ENCODE measurements around the gene TMEM63C.

The TMEM63C gene

GRCh38 chr14:77251870-77252269 lies 70.3 kb downstream of the TMEM63C start (continued):
- TF ChIP-seq, protein P1, sequence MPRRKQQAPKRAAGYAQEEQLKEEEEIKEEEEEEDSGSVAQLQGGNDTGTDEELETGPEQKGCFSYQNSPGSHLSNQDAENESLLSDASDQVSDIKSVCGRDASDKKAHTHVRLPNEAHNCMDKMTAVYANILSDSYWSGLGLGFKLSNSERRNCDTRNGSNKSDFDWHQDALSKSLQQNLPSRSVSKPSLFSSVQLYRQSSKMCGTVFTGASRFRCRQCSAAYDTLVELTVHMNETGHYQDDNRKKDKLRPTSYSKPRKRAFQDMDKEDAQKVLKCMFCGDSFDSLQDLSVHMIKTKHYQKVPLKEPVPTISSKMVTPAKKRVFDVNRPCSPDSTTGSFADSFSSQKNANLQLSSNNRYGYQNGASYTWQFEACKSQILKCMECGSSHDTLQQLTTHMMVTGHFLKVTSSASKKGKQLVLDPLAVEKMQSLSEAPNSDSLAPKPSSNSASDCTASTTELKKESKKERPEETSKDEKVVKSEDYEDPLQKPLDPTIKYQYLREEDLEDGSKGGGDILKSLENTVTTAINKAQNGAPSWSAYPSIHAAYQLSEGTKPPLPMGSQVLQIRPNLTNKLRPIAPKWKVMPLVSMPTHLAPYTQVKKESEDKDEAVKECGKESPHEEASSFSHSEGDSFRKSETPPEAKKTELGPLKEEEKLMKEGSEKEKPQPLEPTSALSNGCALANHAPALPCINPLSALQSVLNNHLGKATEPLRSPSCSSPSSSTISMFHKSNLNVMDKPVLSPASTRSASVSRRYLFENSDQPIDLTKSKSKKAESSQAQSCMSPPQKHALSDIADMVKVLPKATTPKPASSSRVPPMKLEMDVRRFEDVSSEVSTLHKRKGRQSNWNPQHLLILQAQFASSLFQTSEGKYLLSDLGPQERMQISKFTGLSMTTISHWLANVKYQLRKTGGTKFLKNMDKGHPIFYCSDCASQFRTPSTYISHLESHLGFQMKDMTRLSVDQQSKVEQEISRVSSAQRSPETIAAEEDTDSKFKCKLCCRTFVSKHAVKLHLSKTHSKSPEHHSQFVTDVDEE (CRISPR knock-in tag; IDR thresholded peaks at IDR 0.05) = no peak
- no peak for TF ChIP-seq ZFP3 (CRISPR knock-in tag; IDR thresholded peaks at IDR 0.05)
- TF ChIP-seq TCF4 (CRISPR knock-in tag; IDR thresholded peaks at IDR 0.05; ENCODE audit: borderline replicate concordance) = no peak
- no peak for TF ChIP-seq ARNTL (CRISPR knock-in tag; IDR thresholded peaks at IDR 0.05; ENCODE audit: borderline replicate concordance, low read depth)
- no peak for TF ChIP-seq ZNF8 (CRISPR knock-in tag; IDR thresholded peaks at IDR 0.05)

DNA sequence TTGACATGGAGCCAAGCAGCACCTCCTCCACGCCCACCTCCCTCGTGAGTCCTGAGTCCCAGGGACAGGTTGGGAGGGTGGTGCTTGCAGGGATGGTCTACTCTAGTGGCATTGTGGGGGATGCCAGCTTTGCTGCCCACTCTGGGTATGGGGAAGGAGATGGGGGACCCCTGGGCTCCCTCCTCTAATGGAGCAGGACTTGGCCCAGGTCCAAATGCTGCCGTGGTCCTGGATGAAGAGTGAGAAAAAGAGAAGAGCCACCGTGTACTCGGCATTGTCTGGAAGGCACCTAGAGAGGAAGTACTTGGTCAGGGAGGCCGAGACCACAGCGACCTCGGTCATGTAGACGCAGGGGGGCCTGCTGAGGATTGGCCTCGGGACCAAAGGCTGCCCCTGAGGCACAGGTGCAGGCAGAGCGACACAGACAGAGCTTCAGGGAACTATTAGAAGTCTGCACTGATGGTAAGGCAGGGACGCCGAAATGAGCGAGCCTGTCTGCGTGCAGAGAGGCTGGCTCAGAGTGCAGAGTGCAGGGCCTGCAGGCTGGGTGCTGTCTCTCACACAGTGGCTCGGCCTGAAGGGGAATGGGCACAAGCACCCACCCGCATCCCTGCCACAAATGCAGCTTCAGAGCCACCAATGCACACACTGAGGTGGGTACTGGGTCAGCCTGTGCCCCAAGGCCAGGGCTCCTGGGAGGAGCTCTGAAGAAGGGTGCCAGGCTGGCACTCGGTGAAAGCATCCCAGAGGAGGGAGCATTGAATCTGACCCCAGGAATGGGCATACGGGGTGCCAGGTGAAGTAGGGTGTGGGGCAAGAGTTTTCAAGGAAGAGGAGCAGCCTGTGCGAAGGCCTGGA lies 72.0 kb downstream of the TMEM63C start:
- TF ChIP-seq ISL1 (CRISPR knock-in tag; IDR thresholded peaks at IDR 0.05) = no peak
- no peak for TF ChIP-seq ZFP30 (CRISPR knock-in tag; IDR thresholded peaks at IDR 0.05)
- TF ChIP-seq, protein P2, sequence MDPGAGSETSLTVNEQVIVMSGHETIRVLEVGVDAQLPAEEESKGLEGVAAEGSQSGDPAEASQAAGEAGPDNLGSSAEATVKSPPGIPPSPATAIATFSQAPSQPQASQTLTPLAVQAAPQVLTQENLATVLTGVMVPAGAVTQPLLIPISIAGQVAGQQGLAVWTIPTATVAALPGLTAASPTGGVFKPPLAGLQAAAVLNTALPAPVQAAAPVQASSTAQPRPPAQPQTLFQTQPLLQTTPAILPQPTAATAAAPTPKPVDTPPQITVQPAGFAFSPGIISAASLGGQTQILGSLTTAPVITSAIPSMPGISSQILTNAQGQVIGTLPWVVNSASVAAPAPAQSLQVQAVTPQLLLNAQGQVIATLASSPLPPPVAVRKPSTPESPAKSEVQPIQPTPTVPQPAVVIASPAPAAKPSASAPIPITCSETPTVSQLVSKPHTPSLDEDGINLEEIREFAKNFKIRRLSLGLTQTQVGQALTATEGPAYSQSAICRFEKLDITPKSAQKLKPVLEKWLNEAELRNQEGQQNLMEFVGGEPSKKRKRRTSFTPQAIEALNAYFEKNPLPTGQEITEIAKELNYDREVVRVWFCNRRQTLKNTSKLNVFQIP (CRISPR knock-in tag; IDR thresholded peaks at IDR 0.05; ENCODE audit: borderline replicate concordance, low read depth) = no peak
- TF ChIP-seq PPARA (CRISPR knock-in tag; IDR thresholded peaks at IDR 0.05; ENCODE audit: borderline replicate concordance) = no peak
- no peak for TF ChIP-seq TOX (CRISPR knock-in tag; IDR thresholded peaks at IDR 0.05; ENCODE audit: borderline replicate concordance)
- no peak for TF ChIP-seq ZNF8 (CRISPR knock-in tag; IDR thresholded peaks at IDR 0.05)
- no peak for TF ChIP-seq CREB5 (CRISPR knock-in tag; IDR thresholded peaks at IDR 0.05; ENCODE audit: low read depth)
- TF ChIP-seq PATZ1 (CRISPR knock-in tag; IDR thresholded peaks at IDR 0.05; ENCODE audit: borderline replicate concordance) = no peak
- TF ChIP-seq CSDC2 (CRISPR knock-in tag; IDR thresholded peaks at IDR 0.05) = no peak
- TF ChIP-seq ZC3H10 (CRISPR knock-in tag; IDR thresholded peaks at IDR 0.05) = no peak
- TF ChIP-seq ESRRG (CRISPR knock-in tag; IDR thresholded peaks at IDR 0.05) = no peak
- TF ChIP-seq ARNTL (CRISPR knock-in tag; IDR thresholded peaks at IDR 0.05; ENCODE audit: borderline replicate concordance, low read depth) = no peak
- no peak for TF ChIP-seq ZFP3 (CRISPR knock-in tag; IDR thresholded peaks at IDR 0.05)
- TF ChIP-seq, protein P1 (CRISPR knock-in tag; IDR thresholded peaks at IDR 0.05) = no peak
- no peak for TF ChIP-seq GLIS3 (CRISPR knock-in tag; IDR thresholded peaks at IDR 0.05)
- no peak for TF ChIP-seq SNAI2 (CRISPR knock-in tag; IDR thresholded peaks at IDR 0.05)
- no peak for ATAC-seq

DNA sequence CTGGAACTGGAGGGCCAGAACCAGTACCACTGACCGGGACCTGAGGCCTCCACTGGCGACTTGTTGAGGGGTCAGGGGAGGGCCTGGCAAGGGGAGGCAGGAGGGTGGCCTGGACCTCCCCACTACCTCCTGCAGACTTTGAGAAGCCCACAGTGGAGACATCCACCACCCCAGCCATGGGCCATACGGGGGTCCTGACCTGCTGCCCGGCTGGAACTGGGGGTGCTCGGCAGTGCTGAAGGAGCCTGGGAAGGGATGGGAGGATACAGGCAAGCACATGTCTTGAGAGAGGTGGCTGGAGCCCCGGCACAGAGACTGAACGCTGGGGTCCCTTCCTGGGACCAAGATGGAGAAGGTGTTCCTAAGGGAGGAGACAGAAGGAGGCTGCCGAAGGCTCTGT lies 75.1 kb downstream of the TMEM63C start:
- TF ChIP-seq ZFP30 (CRISPR knock-in tag; IDR thresholded peaks at IDR 0.05) (no peak), TCF4 (CRISPR knock-in tag; IDR thresholded peaks at IDR 0.05; ENCODE audit: borderline replicate concordance) (no peak), ESRRG (CRISPR knock-in tag; IDR thresholded peaks at IDR 0.05) (no peak), OSR1 (CRISPR knock-in tag; IDR thresholded peaks at IDR 0.05) (no peak), ZC3H10 (CRISPR knock-in tag; IDR thresholded peaks at IDR 0.05) (no peak), ZNF70 (CRISPR knock-in tag; IDR thresholded peaks at IDR 0.05) (no peak), ARNTL (CRISPR knock-in tag; IDR thresholded peaks at IDR 0.05; ENCODE audit: borderline replicate concordance, low read depth) (no peak)
- TF ChIP-seq, protein P3, sequence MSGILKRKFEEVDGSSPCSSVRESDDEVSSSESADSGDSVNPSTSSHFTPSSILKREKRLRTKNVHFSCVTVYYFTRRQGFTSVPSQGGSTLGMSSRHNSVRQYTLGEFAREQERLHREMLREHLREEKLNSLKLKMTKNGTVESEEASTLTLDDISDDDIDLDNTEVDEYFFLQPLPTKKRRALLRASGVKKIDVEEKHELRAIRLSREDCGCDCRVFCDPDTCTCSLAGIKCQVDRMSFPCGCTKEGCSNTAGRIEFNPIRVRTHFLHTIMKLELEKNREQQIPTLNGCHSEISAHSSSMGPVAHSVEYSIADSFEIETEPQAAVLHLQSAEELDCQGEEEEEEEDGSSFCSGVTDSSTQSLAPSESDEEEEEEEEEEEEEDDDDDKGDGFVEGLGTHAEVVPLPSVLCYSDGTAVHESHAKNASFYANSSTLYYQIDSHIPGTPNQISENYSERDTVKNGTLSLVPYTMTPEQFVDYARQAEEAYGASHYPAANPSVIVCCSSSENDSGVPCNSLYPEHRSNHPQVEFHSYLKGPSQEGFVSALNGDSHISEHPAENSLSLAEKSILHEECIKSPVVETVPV (CRISPR knock-in tag; IDR thresholded peaks at IDR 0.05) = no peak
- TF ChIP-seq, protein P2 (CRISPR knock-in tag; IDR thresholded peaks at IDR 0.05; ENCODE audit: borderline replicate concordance, low read depth) = no peak
- no peak for ATAC-seq
